ENCODE data around the gene PPIF. TPM values are rescaled to one million over a fixed set of nuclear protein-coding genes. Genes with fewer than 3 reads are reported as not detected.

Gene PPIF
- total RNA-seq, 1 donor from 2014 or later, result 18.6 TPM

DNA sequence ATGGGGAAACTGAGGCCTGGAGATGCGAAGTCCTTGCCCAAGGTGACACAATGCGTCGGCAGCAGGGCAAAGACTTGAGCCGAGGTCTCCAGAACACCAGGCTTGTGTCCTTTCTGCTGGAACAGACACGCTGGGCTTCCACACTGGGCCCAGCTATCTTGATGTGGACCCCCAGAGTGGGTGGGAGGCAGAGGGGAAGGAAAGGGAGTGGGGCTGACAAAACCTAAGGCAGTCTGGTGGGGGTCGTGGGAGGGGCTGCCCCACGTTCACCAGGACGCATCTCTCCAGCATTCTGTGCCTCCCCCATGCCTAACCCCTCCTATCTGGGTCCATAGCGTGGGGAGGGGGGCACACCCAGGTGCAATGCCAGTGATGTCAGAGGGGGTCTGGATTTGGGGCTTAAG lies 38.1 kb downstream of the PPIF start:
- no peak for DNase-seq (ENCODE audit: low read depth, low spot score)

DNA sequence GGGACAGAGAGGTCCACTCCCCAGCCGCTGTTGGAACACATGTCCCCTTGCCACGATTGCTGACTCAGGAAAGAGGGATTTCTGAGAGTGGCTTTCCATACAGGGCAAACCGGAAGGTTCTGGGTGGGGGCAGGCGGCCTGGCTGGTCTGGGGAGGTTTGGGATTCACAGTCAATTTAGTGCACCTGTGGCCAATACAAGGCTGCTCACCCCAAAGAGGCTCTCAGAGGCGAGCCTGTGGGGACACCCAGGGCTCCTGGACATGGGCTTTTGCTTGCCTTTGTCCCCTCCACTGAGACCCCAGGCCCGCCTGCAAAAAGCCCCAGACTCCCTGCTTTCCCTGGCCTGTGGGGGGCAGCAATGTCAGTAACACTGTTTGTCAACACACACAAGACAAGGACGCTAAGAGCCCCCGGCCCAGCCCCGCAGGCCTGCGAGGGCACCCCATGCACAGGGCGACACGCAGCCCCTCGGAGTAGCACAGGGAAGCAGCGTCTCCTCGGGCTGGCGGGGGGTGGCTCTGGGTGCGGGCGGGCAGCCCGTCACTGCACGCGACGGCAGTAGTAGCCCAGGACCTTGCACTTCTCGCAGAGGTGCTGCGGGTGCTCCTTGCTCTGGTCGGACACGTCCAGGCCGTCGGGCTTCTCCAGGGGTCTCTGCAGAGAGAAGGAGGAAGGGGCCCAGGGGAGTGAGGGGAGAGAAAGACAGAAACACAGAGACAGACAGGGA lies 38.7 kb downstream of the PPIF start:
- no peak for DNase-seq (ENCODE audit: low read depth, low spot score)

- DNase-seq (ENCODE audit: low read depth, low spot score), result no peak
These were observed 39.6 kb downstream of the PPIF start for GRCh38 chr10:79386637-79387465.

GRCh38 chr10:79387466-79387973 lies 40.3 kb downstream of the PPIF start:
- no peak for DNase-seq (ENCODE audit: low read depth, low spot score)

DNA sequence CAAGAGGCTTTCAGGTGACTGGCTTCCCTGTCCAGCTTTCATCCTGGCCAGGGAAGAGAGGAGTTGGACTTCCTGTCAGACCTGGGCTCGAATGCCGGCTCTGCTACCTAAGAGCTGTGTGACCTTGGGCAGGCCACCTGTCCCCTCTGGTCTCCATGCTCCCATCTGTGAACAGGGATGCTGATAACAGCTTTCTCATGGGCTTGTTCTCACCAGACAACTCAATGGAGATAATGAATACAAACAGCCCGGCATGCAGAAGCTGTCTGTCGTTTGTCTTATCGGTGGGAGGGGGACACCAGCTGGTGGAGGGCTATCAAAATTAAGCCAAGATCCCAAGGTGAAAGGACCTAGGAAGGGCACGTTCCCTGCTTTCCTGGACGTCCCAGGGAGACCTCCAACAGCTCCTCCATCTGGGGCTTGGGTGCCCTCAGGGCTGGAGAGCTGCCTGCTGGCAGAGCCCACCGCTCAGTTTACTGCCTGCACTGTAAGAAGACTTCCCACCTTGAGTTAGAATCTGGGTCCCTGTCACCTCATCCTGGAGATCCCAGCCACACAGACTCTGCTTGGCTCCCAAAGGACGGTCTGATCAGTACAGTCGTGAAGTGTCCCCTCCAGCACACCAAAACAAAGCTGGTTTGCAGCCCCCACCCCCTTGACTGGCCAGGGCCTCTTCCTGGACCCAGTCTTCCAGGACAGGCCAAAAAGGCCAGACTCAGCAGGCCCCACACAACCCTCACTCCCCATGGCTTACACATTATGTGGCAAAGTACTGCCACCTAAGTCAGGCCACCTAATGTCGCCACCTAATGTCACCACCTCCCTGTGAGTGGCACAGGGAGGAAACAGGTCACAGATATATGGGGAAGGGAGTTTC lies 40.9 kb downstream of the PPIF start:
- DNase-seq (ENCODE audit: low read depth, low spot score), result no peak

GRCh38 chr10:79390057-79390456 lies 42.8 kb downstream of the PPIF start:
- DNase-seq (ENCODE audit: low read depth, low spot score), result no peak

- DNase-seq (ENCODE audit: low read depth, low spot score), result no peak
These were observed 43.4 kb downstream of the PPIF start for GRCh38 chr10:79390551-79391229.

DNA sequence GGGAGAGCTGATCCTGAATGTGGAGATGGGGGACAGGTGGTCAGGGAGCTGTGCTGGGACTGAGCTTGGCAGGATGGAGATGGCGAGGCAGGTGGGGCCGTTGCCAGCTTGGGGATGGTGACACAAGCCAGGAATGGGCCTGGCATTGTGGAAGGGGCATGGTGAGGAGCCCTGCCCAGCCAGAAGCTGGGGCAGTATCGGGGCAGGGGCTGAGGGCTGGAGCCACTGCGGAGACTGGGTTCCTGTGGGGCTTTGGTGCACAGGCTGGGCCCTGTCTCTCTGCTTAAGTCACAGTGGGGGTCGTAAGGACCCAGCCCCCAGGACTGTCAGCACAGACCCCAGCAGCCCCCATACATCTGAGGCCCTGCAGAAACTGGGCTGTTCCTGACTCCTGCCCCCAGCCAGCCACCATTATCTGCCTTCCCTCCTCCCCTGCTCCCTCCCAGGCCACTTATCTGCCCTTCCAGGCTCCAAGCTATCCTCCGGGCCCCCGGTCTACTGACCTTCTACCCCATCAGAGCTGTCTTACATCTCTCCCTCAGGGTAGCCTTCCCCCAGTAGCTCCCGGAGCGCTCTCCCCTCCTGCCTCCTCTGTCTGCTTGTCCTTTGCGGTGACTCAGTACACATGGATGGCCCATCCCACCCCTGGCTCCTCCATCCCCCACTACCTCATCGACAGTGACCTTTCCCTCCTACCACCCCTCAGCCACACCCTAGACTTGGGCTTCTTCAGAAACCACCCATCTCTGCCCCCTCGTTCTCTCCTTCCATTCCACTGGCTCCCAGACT lies 44.2 kb downstream of the PPIF start:
- no peak for DNase-seq (ENCODE audit: low read depth, low spot score)

GRCh38 chr10:79392020-79392398 lies 44.7 kb downstream of the PPIF start:
- DNase-seq (ENCODE audit: low read depth, low spot score), result no peak

DNA sequence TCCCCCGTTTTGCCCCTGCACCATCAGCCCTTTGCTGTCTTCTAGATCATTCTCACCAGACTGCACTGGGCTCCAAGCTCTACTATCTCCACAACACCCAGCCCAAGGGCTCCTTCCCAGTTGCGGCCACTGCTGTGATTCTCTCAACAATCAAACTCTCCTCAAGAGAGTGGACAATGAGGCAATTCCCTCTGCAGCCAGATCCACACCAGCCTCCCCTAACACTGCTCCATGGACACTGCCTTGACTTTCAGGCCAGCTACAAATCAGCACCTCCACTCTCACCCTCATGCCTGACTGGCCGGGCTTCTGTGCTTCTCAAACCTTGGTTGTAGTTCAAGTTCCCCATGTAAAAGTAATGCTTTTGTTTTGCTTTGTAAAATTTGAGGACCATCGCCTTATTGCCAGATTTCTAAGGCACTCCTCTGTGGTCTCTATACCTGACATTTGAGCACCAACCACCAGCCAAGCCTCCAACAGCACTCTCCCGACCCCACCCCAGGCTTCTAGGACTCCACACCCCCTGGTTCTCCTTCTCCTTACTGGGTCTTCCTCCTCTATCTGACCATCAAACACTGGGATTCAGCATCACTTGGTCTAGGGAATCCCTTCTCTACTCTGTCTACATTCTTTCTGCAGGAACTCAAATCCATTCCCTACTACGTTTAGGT lies 45.4 kb downstream of the PPIF start:
- DNase-seq (ENCODE audit: low read depth, low spot score), result no peak

GRCh38 chr10:79393221-79393923 lies 46.1 kb downstream of the PPIF start:
- no peak for DNase-seq (ENCODE audit: low read depth, low spot score)

GRCh38 chr10:79393924-79394610 lies 46.8 kb downstream of the PPIF start:
- DNase-seq (ENCODE audit: low read depth, low spot score), result no peak

GRCh38 chr10:79394664-79395063 lies 47.4 kb downstream of the PPIF start:
- DNase-seq (ENCODE audit: low read depth, low spot score), result no peak

DNA sequence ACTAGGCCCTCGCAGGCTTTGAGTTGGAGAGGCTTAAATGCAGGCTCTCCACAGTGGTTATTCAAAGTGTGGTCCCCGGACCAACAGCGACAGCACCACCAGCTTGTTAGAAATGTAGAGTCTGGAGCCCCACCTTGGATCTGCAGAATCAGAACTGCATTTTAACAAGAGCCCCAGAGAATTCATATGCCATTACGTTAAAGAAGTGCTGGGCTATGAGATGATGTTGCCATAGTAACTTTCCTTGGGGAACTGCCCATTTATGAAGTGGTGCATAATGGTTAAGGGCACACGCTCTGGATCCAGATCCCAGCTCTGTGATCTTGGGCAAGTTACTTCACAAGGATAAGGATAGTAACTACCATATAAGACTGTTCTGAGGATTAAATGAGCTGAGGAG lies 49.3 kb downstream of the PPIF start:
- no peak for DNase-seq (ENCODE audit: low read depth, low spot score)

- DNase-seq (ENCODE audit: low read depth, low spot score), result no peak
These were observed 49.8 kb downstream of the PPIF start for GRCh38 chr10:79397051-79397450.

DNA sequence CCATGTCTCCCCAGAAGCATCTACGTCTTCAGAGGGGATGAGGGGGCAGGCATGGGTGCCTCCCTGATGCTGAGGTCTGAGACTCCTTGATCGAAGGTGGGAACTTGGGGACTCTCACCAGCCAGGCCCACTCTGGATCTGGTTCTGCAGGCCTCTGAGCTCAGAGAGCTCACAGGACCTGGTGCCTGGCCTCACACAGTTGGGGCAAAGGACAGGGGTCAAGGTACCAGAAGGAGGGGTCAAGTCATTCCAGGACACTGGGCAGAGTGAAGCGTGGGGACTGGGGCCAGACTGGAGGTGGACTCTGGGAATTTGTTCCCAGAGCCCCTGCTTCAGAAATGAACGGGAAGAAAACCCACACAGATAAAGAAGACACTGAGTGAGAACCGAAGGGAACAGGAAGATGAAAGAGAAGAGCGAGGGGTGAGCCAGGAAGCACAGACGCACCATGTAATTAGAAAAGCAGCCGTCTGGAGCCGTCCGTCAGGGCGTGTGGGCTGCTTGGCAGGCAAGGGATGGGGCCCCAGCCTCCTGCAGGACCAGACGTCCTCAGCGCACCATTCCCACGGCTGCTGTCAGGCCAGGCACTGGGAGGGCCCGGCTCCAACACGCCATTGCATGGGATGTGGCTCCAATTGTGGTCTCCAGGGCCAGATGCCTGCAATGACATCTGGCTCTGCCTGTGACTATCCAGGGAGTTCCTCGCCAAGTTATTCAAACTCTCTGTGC lies 50.5 kb downstream of the PPIF start:
- no peak for DNase-seq (ENCODE audit: low read depth, low spot score)

DNA sequence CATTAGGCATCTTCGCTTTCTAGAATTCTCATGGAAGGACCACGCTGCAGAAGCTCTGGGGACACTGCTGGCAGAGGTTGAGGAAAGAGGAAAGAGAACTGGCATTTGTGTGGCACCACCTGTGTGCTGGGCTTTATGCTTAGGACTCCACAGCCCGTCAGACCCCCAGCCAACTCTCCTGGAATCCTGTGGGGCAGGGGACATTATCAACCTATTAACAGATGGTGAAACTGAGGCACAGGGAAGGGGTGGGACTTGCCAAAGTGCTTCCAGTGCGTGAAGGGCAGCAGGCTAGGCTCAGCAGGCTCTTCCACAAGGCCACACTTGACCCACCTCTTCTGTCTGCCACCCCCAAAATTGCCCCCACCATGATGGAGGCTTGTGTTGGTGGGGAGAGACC lies 51.4 kb downstream of the PPIF start:
- no peak for DNase-seq (ENCODE audit: low read depth, low spot score)

Measured in pulmonary artery endothelial cell (primary cell).